ENCODE data around the gene TMEM116. TPM values are rescaled to one million over a fixed set of nuclear protein-coding genes. Genes with fewer than 3 reads are reported as not detected.
"Not testable (repeated sequence)": the region's sequence is repeated elsewhere in the genome, so short reads cannot be mapped to it uniquely, and the experiment has no call there.

Gene TMEM116
- total RNA-seq, 1 experiment from 2014 or later = 4.4 TPM

- Histone ChIP-seq H3K9ac (ENCODE audit: low read length) (no peak overlapping the region), H3K9me2 (replicated peaks; ENCODE audit: low read length) (no peaks in the 10 kb centered on the region), H3K79me2 (ENCODE audit: low read length) (no peaks in the 10 kb centered on the region), H3K27ac (ENCODE audit: low read length) (no peak overlapping the region), H4K20me1 (ENCODE audit: low read length) (no peaks in the 10 kb centered on the region), H3K4me1 (ENCODE audit: insufficient read depth, low read length) (peaks cover 10% of the 10 kb centered on the region), H2AFZ (ENCODE audit: low read length) (no peak overlapping the region), H3K36me3 (ENCODE audit: low read depth, low read length) (no peaks in the 10 kb centered on the region), H3K9me3 (ENCODE audit: low read length) (no peaks in the 10 kb centered on the region), H3K27me3 (ENCODE audit: low read length) (no peaks in the 10 kb centered on the region), H3K4me3 (ENCODE audit: low read length) (no peak overlapping the region), H3F3A (ENCODE audit: low read length, unreplicated experiment) (no peaks in the 10 kb centered on the region), H3K4me2 (ENCODE audit: low read length) (no peak overlapping the region)
- ChIA-PET CTCF (interaction anchor here (0.5 kb wide), 1 partner anchor 59 kb away, joined by 6 read pairs; no protein-coding TSS in a partner anchor), POLR2A (ENCODE audit: unreplicated experiment) (no interaction called here)
- ATAC-seq = no peak
- no TSS peak for BruUV-seq (replicated peaks)
- TF ChIP-seq CTCF (conservative IDR thresholded peaks at IDR 0.05; ENCODE audit: low read depth, low read length) = no peak
- TF ChIP-seq EZH2 (IDR thresholded peaks at IDR 0.05; ENCODE audit: low read length, unreplicated experiment) = no peak
- TF ChIP-seq EZH2phosphoT487 (IDR thresholded peaks at IDR 0.05; ENCODE audit: borderline replicate concordance, low read length) = no peak
- DNase-seq = no peak
- intact Hi-C loops (cut with micrococcal nuclease) = no loop called here
Measured at GRCh38 chr12:112004041-112004440, 8.9 kb downstream of the TMEM116 start.

DNA sequence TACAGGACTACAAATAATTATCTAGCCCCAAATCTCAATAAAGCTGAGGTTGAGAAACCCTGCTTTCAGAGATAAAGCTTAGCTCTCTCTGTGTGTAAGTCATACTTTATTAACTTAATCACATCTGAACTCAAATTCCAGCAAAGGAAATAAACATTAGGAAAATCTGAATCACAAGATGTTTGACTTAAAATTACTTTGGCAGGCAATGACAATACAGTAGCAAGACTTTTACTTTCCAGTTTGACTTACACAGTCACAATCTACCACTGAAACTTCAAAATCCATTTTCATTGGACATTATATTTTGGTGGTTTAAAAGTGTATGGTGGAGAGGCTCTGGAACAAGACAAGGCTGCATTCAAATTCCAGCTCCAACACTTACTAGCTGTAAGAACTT lies 11.4 kb downstream of the TMEM116 start:
- H3K27me3 ChIP-seq (ENCODE audit: low read length) = no peaks in the 10 kb centered on the region
- H4K20me1 ChIP-seq (ENCODE audit: low read length) = no peaks in the 10 kb centered on the region
- no TSS peak for BruUV-seq (replicated peaks)
- TF ChIP-seq CTCF (conservative IDR thresholded peaks at IDR 0.05; ENCODE audit: low read depth, low read length) = no peak
- TF ChIP-seq EZH2phosphoT487 (IDR thresholded peaks at IDR 0.05; ENCODE audit: borderline replicate concordance, low read length) = no peak
- no peak for TF ChIP-seq EZH2 (IDR thresholded peaks at IDR 0.05; ENCODE audit: low read length, unreplicated experiment)
- H3K9ac ChIP-seq (ENCODE audit: low read length) = no peak overlapping the region
- DNase-seq (no peak), ATAC-seq (peak; percentile 56)
- no peak overlapping the region for H2AFZ ChIP-seq (ENCODE audit: low read length)
- H3K36me3 ChIP-seq (ENCODE audit: low read depth, low read length) = no peaks in the 10 kb centered on the region
- H3K4me2 ChIP-seq (ENCODE audit: low read length) = no peak overlapping the region
- no peaks in the 10 kb centered on the region for H3F3A ChIP-seq (ENCODE audit: low read length, unreplicated experiment)
- H3K4me3 ChIP-seq (ENCODE audit: low read length) = no peak overlapping the region
- H3K9me3 ChIP-seq (ENCODE audit: low read length) = no peaks in the 10 kb centered on the region
- no peaks in the 10 kb centered on the region for H3K79me2 ChIP-seq (ENCODE audit: low read length)
- POLR2A ChIA-PET (ENCODE audit: unreplicated experiment) = interaction anchor here (0.6 kb wide), 1 partner anchor 160 kb away, joined by 3 read pairs; the partner anchor contains the start of gene MAPKAPK5
- H3K9me2 ChIP-seq (replicated peaks; ENCODE audit: low read length) = no peaks in the 10 kb centered on the region
- intact Hi-C loops (cut with micrococcal nuclease) = no loop called here
- CTCF ChIA-PET = no interaction called here
- H3K4me1 ChIP-seq (ENCODE audit: insufficient read depth, low read length) = peaks cover 10% of the 10 kb centered on the region
- no peak overlapping the region for H3K27ac ChIP-seq (ENCODE audit: low read length)

- Histone ChIP-seq H3F3A (ENCODE audit: low read length, unreplicated experiment) (no peaks in the 10 kb centered on the region), H3K27me3 (ENCODE audit: low read length) (no peaks in the 10 kb centered on the region)
- POLR2A ChIA-PET (ENCODE audit: unreplicated experiment) = interaction anchor here (0.6 kb wide), 1 partner anchor 159 kb away, joined by 3 read pairs; the partner anchor contains the start of gene MAPKAPK5
Measured at GRCh38 chr12:112000820-112001219, 12.1 kb downstream of the TMEM116 start.

DNA sequence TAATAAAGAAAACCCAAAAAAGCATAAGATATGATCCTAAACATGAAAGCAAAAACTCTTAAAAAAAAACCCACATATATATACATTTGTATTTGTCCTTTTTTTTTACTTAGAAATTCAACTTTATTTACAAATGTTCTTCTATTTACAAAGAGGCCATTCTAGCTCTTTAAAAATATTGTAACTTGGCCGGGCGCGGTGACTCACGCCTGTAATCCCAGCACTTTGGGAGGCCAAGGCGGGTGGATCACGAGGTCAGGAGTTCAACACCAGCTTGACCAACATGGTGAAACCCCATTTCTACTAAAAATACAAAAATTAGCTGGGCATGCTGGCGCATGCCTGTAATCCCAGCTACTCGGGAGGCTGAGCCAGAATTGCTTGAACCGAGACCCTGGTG lies 13.8 kb downstream of the TMEM116 start:
- H3K27me3 ChIP-seq (ENCODE audit: low read length); CTCF ChIA-PET; ATAC-seq; H2AFZ ChIP-seq (ENCODE audit: low read length); H3K4me1 ChIP-seq (ENCODE audit: insufficient read depth, low read length); H3K79me2 ChIP-seq (ENCODE audit: low read length); intact Hi-C loops (cut with micrococcal nuclease); H3K36me3 ChIP-seq (ENCODE audit: low read depth, low read length); BruUV-seq (replicated peaks); H4K20me1 ChIP-seq (ENCODE audit: low read length); H3K27ac ChIP-seq (ENCODE audit: low read length); H3K4me2 ChIP-seq (ENCODE audit: low read length); DNase-seq; H3K4me3 ChIP-seq (ENCODE audit: low read length); H3F3A ChIP-seq (ENCODE audit: low read length, unreplicated experiment); H3K9me2 ChIP-seq (replicated peaks; ENCODE audit: low read length); POLR2A ChIA-PET (ENCODE audit: unreplicated experiment); H3K9me3 ChIP-seq (ENCODE audit: low read length); H3K9ac ChIP-seq (ENCODE audit: low read length): not testable (repeated sequence)

More at GRCh38 chr12:112000820-112001219, 12.1 kb downstream of the TMEM116 start:
- intact Hi-C loops (cut with micrococcal nuclease) = no loop called here
- no peaks in the 10 kb centered on the region for H4K20me1 ChIP-seq (ENCODE audit: low read length)
- no peak overlapping the region for H3K9ac ChIP-seq (ENCODE audit: low read length)
- no peaks in the 10 kb centered on the region for H3K79me2 ChIP-seq (ENCODE audit: low read length)
- H3K27ac ChIP-seq (ENCODE audit: low read length) = no peak overlapping the region
- H2AFZ ChIP-seq (ENCODE audit: low read length) = no peak overlapping the region
- DNase-seq (no peak), ATAC-seq (no peak)
- no TSS peak for BruUV-seq (replicated peaks)
- H3K9me3 ChIP-seq (ENCODE audit: low read length) = no peaks in the 10 kb centered on the region
- no peaks in the 10 kb centered on the region for H3K9me2 ChIP-seq (replicated peaks; ENCODE audit: low read length)
- TF ChIP-seq CTCF (conservative IDR thresholded peaks at IDR 0.05; ENCODE audit: low read depth, low read length) (no peak), EZH2phosphoT487 (IDR thresholded peaks at IDR 0.05; ENCODE audit: borderline replicate concordance, low read length) (no peak), EZH2 (IDR thresholded peaks at IDR 0.05; ENCODE audit: low read length, unreplicated experiment) (no peak)
- CTCF ChIA-PET = interaction anchor here (0.6 kb wide), 1 partner anchor 195 kb away, joined by 4 read pairs; no protein-coding TSS in a partner anchor
- H3K4me2 ChIP-seq (ENCODE audit: low read length) = no peak overlapping the region
- H3K4me3 ChIP-seq (ENCODE audit: low read length) = no peak overlapping the region
- H3K4me1 ChIP-seq (ENCODE audit: insufficient read depth, low read length) = peaks cover 4% of the 10 kb centered on the region
- no peaks in the 10 kb centered on the region for H3K36me3 ChIP-seq (ENCODE audit: low read depth, low read length)

All from PC-3 (cell line).